ENCODE data around the gene HNRNPR.

HNRNPR gene

GRCh38 chr1:23368562-23369334, 24.7 kb upstream of the HNRNPR start:
- DNase-seq, result peak; percentile 77

- peak; percentile 95 for DNase-seq
Measured at GRCh38 chr1:23367791-23368561, 23.9 kb upstream of the HNRNPR start.

GRCh38 chr1:23367451-23367790, 23.3 kb upstream of the HNRNPR start:
- no peak for DNase-seq

- no peak for DNase-seq
Measured at GRCh38 chr1:23366598-23366997, 22.5 kb upstream of the HNRNPR start.

- no peak for DNase-seq
Measured at GRCh38 chr1:23366146-23366545, 22.1 kb upstream of the HNRNPR start.

- DNase-seq, result no peak
Measured at GRCh38 chr1:23362218-23362713, 18.2 kb upstream of the HNRNPR start.

- no peak for DNase-seq
Measured at GRCh38 chr1:23358310-23358875, 14.3 kb upstream of the HNRNPR start.

GRCh38 chr1:23357138-23357908, 13.2 kb upstream of the HNRNPR start:
- DNase-seq, result no peak

GRCh38 chr1:23356471-23357137, 12.5 kb upstream of the HNRNPR start:
- DNase-seq, result no peak

GRCh38 chr1:23354245-23354644, 10.2 kb upstream of the HNRNPR start:
- no peak for DNase-seq

- no peak for DNase-seq
Measured at GRCh38 chr1:23352096-23352695, 8.1 kb upstream of the HNRNPR start.

- no peak for DNase-seq
Measured at GRCh38 chr1:23345920-23346319, 1.8 kb upstream of the HNRNPR start.

GRCh38 chr1:23344987-23345472, 946 bp upstream of the HNRNPR start:
- DNase-seq, result no peak

- no peak for DNase-seq
Measured at GRCh38 chr1:23343221-23344110, 618 bp downstream of the HNRNPR start.

- no peak for DNase-seq
Measured at GRCh38 chr1:23341931-23342692, 2.0 kb downstream of the HNRNPR start.

GRCh38 chr1:23339632-23340031, 4.5 kb downstream of the HNRNPR start:
- no peak for DNase-seq

- no peak for DNase-seq
Measured at GRCh38 chr1:23337869-23338268, 6.2 kb downstream of the HNRNPR start.

- no peak for DNase-seq
Measured at GRCh38 chr1:23331713-23332112, 12.4 kb downstream of the HNRNPR start.

- no peak for DNase-seq
Measured at GRCh38 chr1:23330846-23331245, 13.2 kb downstream of the HNRNPR start.

- no peak for DNase-seq
Measured at GRCh38 chr1:23325393-23325792, 18.7 kb downstream of the HNRNPR start.
